Epithelial cell of proximal tubule (primary cell): ENCODE measurements around the gene CD226. TPM values are rescaled to one million over a fixed set of nuclear protein-coding genes. Genes with fewer than 3 reads are reported as not detected.

Experiments
- DNase-seq: peaks from one replicate; pipeline ENCODE4 v3.0.0-alpha.2; 2011; ENCODE audit warnings: low read depth
- H3K4me3 ChIP-seq: 2 replicates; pipeline ENCODE4 v1.5.1; 2011; ENCODE audit warnings: low read depth, mild to moderate bottlenecking, low read length
- total RNA-seq: library from RNA; depleted of rRNA; stranded (reverse); fragments of >200 nt; gene quantifications from 2 replicates; pipeline ENCODE4 v1.2.3, GENCODE V29; 2015
- TF ChIP-seq, protein P1 (sequence below): conservative IDR thresholded peaks from 2 replicates; pipeline ENCODE4 v1.5.1; 2012; ENCODE audit warnings: low read depth, mild to moderate bottlenecking, low read length

Gene CD226
- total RNA-seq, 1 donor from 2014 or later: 0.12 TPM

DNA sequence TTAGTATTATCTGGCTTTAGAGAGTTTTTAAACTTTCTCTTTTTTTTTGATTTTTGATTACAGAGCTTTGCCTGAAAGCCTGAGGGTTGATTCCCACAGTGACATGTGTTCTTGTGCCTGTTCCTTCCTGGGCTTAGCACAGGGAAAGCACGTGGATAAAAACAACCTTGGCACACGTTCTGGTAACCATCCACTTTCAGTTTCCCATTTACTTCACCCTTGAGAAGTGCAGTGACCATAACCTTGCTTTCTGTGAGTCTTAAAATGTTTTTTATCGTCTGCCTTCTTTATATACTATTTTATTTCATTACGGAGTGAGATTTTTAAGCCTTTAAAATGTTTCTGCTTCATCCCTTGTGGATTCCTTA, 11.5 kb downstream of the CD226 start:
- DNase-seq: peak; percentile 6

GRCh38 chr18:69935319-69936190, 12.1 kb downstream of the CD226 start:
- DNase-seq: no peak
- TF ChIP-seq, protein P1, sequence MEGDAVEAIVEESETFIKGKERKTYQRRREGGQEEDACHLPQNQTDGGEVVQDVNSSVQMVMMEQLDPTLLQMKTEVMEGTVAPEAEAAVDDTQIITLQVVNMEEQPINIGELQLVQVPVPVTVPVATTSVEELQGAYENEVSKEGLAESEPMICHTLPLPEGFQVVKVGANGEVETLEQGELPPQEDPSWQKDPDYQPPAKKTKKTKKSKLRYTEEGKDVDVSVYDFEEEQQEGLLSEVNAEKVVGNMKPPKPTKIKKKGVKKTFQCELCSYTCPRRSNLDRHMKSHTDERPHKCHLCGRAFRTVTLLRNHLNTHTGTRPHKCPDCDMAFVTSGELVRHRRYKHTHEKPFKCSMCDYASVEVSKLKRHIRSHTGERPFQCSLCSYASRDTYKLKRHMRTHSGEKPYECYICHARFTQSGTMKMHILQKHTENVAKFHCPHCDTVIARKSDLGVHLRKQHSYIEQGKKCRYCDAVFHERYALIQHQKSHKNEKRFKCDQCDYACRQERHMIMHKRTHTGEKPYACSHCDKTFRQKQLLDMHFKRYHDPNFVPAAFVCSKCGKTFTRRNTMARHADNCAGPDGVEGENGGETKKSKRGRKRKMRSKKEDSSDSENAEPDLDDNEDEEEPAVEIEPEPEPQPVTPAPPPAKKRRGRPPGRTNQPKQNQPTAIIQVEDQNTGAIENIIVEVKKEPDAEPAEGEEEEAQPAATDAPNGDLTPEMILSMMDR: no peak

More for the DNA sequence above, 11.5 kb downstream of the CD226 start:
- H3K4me3 ChIP-seq: no peak overlapping the region
- TF ChIP-seq, protein P1: no peak

GRCh38 chr18:69934601-69935265, 12.9 kb downstream of the CD226 start:
- H3K4me3 ChIP-seq: no peak overlapping the region
- TF ChIP-seq, protein P1: no peak
- DNase-seq: no peak

More at GRCh38 chr18:69935319-69936190, 12.1 kb downstream of the CD226 start:
- no peak overlapping the region for H3K4me3 ChIP-seq

- no peak overlapping the region for H3K4me3 ChIP-seq
- TF ChIP-seq, protein P1: no peak
- no peak for DNase-seq
Measured at GRCh38 chr18:69929041-69929774, 18.5 kb downstream of the CD226 start.

DNA sequence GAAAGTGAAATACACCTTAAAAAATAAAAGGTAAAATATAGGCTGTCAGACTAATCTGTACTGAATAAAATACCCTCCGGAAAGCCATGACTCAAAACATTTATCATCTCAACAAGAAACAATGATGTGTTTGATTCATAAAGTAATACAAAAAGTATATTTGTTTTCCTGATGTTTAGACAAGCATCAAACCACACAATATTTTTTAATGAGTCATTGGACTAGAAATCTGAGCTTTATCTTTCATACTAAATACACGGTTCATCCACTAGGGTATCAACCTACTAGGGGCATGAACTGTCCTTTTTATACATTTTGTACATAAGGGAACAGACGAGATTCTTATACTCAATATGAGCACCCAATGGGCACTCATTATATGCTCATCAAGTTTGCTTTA, 31.3 kb downstream of the CD226 start:
- DNase-seq: no peak
- TF ChIP-seq, protein P1: no peak
- no peak overlapping the region for H3K4me3 ChIP-seq

GRCh38 chr18:69908838-69909237, 38.8 kb downstream of the CD226 start:
- H3K4me3 ChIP-seq: no peak overlapping the region
- TF ChIP-seq, protein P1: no peak
- no peak for DNase-seq
